GM21526 (cell line): ENCODE results near the gene DHX16.
"Not testable (repeated sequence)": the region's sequence is repeated elsewhere in the genome, so short reads cannot be mapped to it uniquely, and the experiment has no call there.

ENCODE experiments used
- ATAC-seq: cut with Tn5 transposase; IDR thresholded peaks from one replicate; pipeline ENCODE4 v1.9.1; 2021; ENCODE audit warnings: moderate library complexity; ENCODE audit not compliant: unreplicated experiment, low FRiP score

The DHX16 gene

GRCh38 chr6:30672445-30673253, at the start of gene DHX16:
DHX16 (minus strand) TSS chr6:30673006; CDS start chr6:30672841, 165 bp downstream.
- peak; percentile 39 for ATAC-seq

GRCh38 chr6:30722025-30722279, 49.1 kb upstream of the DHX16 start:
- ATAC-seq, result not testable (repeated sequence)

GRCh38 chr6:30721198-30722024, 48.6 kb upstream of the DHX16 start:
- ATAC-seq, result no peak

GRCh38 chr6:30720738-30721197, 48.0 kb upstream of the DHX16 start:
- no peak for ATAC-seq

- ATAC-seq, result peak; percentile 42
These were observed 47.3 kb upstream of the DHX16 start, which contains the start of gene TUBB for GRCh38 chr6:30719791-30720737. TUBB (plus strand) TSS chr6:30720352; CDS start chr6:30720507, 155 bp downstream.

- no peak for ATAC-seq
These were observed 46.5 kb upstream of the DHX16 start for GRCh38 chr6:30719356-30719755.

- ATAC-seq, result not testable (repeated sequence)
These were observed 45.3 kb upstream of the DHX16 start for GRCh38 chr6:30717845-30718720.

GRCh38 chr6:30717129-30717844, 44.5 kb upstream of the DHX16 start, which contains the start of gene MDC1:
MDC1 (minus strand) TSS chr6:30717281; CDS start chr6:30715175, 2,106 bp downstream.
- ATAC-seq, result peak; percentile 56

- ATAC-seq, result no peak
These were observed 44.0 kb upstream of the DHX16 start for GRCh38 chr6:30716879-30717128.

- no peak for ATAC-seq
These were observed 41.5 kb upstream of the DHX16 start for GRCh38 chr6:30714263-30714662.

- ATAC-seq, result no peak
These were observed 39.7 kb upstream of the DHX16 start for GRCh38 chr6:30712441-30712945.

GRCh38 chr6:30711758-30712380, 39.1 kb upstream of the DHX16 start:
- no peak for ATAC-seq

GRCh38 chr6:30709101-30709868, 36.5 kb upstream of the DHX16 start:
- no peak for ATAC-seq

- no peak for ATAC-seq
These were observed 34.6 kb upstream of the DHX16 start for GRCh38 chr6:30707281-30707850.

GRCh38 chr6:30705620-30706019, 32.8 kb upstream of the DHX16 start:
- no peak for ATAC-seq

- no peak for ATAC-seq
These were observed 31.0 kb upstream of the DHX16 start for GRCh38 chr6:30703821-30704220.

GRCh38 chr6:30703011-30703410, 30.2 kb upstream of the DHX16 start:
- no peak for ATAC-seq
